Stimulated activated CD8-positive, alpha-beta memory T cell treated with anti-CD3 and anti-CD28 coated beads, Interleukin-7, amount 100 ng/mL, for 24 hours (primary cell): Measurements from ENCODE around the gene SLC35F6.
"Not testable (repeated sequence)": the region's sequence is repeated elsewhere in the genome, so short reads cannot be mapped to it uniquely, and the experiment has no call there.

Source experiments
- DNase-seq: peaks from one replicate; pipeline ENCODE4 v3.0.0-alpha.2; 2020; ENCODE audit warnings: low read depth

Gene SLC35F6

GRCh38 chr2:26756337-26756736, 7.7 kb upstream of the SLC35F6 start:
- no peak for DNase-seq

GRCh38 chr2:26757873-26758789, 6.0 kb upstream of the SLC35F6 start:
- DNase-seq, result no peak

GRCh38 chr2:26758790-26759321, 5.2 kb upstream of the SLC35F6 start:
- no peak for DNase-seq

GRCh38 chr2:26759845-26760244, 4.2 kb upstream of the SLC35F6 start:
- no peak for DNase-seq

GRCh38 chr2:26760991-26761390, 3.1 kb upstream of the SLC35F6 start:
- DNase-seq, result not testable (repeated sequence)

GRCh38 chr2:26763019-26763418, 1.1 kb upstream of the SLC35F6 start:
- DNase-seq, result no peak

GRCh38 chr2:26764906-26765305, 822 bp downstream of the SLC35F6 start:
- DNase-seq, result no peak

GRCh38 chr2:26765475-26766200, 1.6 kb downstream of the SLC35F6 start:
- DNase-seq, result no peak

- DNase-seq, result no peak
Observed at GRCh38 chr2:26767129-26767528, 3.0 kb downstream of the SLC35F6 start.

GRCh38 chr2:26767894-26768487, 3.9 kb downstream of the SLC35F6 start:
- no peak for DNase-seq

GRCh38 chr2:26768759-26769088, 4.6 kb downstream of the SLC35F6 start:
- DNase-seq, result no peak

GRCh38 chr2:26769089-26769761, 5.1 kb downstream of the SLC35F6 start:
- no peak for DNase-seq

GRCh38 chr2:26770986-26771586, 7.0 kb downstream of the SLC35F6 start:
- DNase-seq, result no peak

GRCh38 chr2:26772064-26773001, 8.2 kb downstream of the SLC35F6 start:
- no peak for DNase-seq

GRCh38 chr2:26776195-26776800, 12.2 kb downstream of the SLC35F6 start:
- no peak for DNase-seq

- no peak for DNase-seq
Observed at GRCh38 chr2:26778098-26778497, 14.0 kb downstream of the SLC35F6 start.

GRCh38 chr2:26778507-26778906, 14.4 kb downstream of the SLC35F6 start:
- DNase-seq, result no peak

- DNase-seq, result no peak
Observed at GRCh38 chr2:26780203-26780760, 16.2 kb downstream of the SLC35F6 start.

GRCh38 chr2:26782876-26783704, 19.0 kb downstream of the SLC35F6 start:
- no peak for DNase-seq
